Measurements from ENCODE around the gene FBXW2.

FBXW2 gene

GRCh38 chr9:120717176-120717575 lies 76.0 kb downstream of the FBXW2 start:
- no peak for DNase-seq
- intact Hi-C loops (cut with DNase I) = no loop called here

GRCh38 chr9:120716483-120716882 lies 76.7 kb downstream of the FBXW2 start:
- no peak for DNase-seq
- intact Hi-C loops (cut with DNase I) = no loop called here

- DNase-seq = peak in 8 of 10 donors; percentile 20 to 89 (median 50)
- intact Hi-C loops (cut with DNase I) = loop anchor here (2.0 kb wide), 1 partner anchor 97 kb away; no protein-coding TSS in a partner anchor
These were observed 77.8 kb downstream of the FBXW2 start for GRCh38 chr9:120715389-120715924.

- intact Hi-C loops (cut with DNase I) = loop anchor here (2.0 kb wide), 1 partner anchor 96 kb away; no protein-coding TSS in a partner anchor
- no peak for DNase-seq
These were observed 78.3 kb downstream of the FBXW2 start for GRCh38 chr9:120714846-120715388.

GRCh38 chr9:120714088-120714845 lies 78.9 kb downstream of the FBXW2 start, which contains the start of gene MEGF9:
Gene MEGF9, minus strand, starts transcription at chr9:120714470. Its CDS starts 112 bp downstream, at chr9:120714358.
- intact Hi-C loops (cut with DNase I) = loop anchor here (2.0 kb wide), 1 partner anchor 95 kb away; no protein-coding TSS in a partner anchor
- DNase-seq = peak; percentile 99 to 100 (median 100)

GRCh38 chr9:120713257-120714087 lies 79.7 kb downstream of the FBXW2 start:
- intact Hi-C loops (cut with DNase I) = loop anchor here (2.0 kb wide), 1 partner anchor 95 kb away; no protein-coding TSS in a partner anchor
- peak in 5 of 10 donors; percentile 37 to 89 (median 73) for DNase-seq

GRCh38 chr9:120712539-120713031 lies 80.6 kb downstream of the FBXW2 start:
- DNase-seq = no peak
- intact Hi-C loops (cut with DNase I) = no loop called here

GRCh38 chr9:120711841-120712538 lies 81.2 kb downstream of the FBXW2 start:
- DNase-seq = no peak
- intact Hi-C loops (cut with DNase I) = no loop called here

GRCh38 chr9:120711354-120711753 lies 81.9 kb downstream of the FBXW2 start:
- intact Hi-C loops (cut with DNase I) = no loop called here
- DNase-seq = no peak

GRCh38 chr9:120710110-120710981 lies 82.9 kb downstream of the FBXW2 start:
- peak in 1 of 10 donors; percentile 33 for DNase-seq
- intact Hi-C loops (cut with DNase I) = no loop called here

GRCh38 chr9:120708526-120709224 lies 84.5 kb downstream of the FBXW2 start:
- DNase-seq = no peak
- intact Hi-C loops (cut with DNase I) = no loop called here

- intact Hi-C loops (cut with DNase I) = no loop called here
These were observed 86.0 kb downstream of the FBXW2 start for GRCh38 chr9:120707170-120707569.

More at GRCh38 chr9:120707170-120707569, 86.0 kb downstream of the FBXW2 start:
- DNase-seq = no peak
